Body of pancreas (tissue), 4 donors: Measurements from ENCODE around the gene ART3.

Source experiments
- CTCF ChIP-seq, 7 experiments: fragments of 450-650 bp in 4 of 7; fragments of 200-600 bp in 3 of 7; sonication (generic) in 3 of 7; IDR thresholded peaks; one replicate each; pipeline ENCODE4 v1.5.1; 2016 to 2019; ENCODE audit warnings: antibody characterized with exemption in 7 of 7
- POLR2A ChIP-seq, 3 donors: fragments of 450-650 bp; IDR thresholded peaks; one replicate each; pipeline ENCODE4 v1.6.1; 2016; ENCODE audit warnings: antibody characterized with exemption in 3 of 3, mild to moderate bottlenecking in 2 of 3

- TF ChIP-seq CTCF (IDR thresholded peaks at IDR 0.05) (no peak), POLR2A (IDR thresholded peaks at IDR 0.05) (no peak)
Measured at GRCh38 chr4:76153356-76153755, 78.8 kb downstream of the ART3 start.
